NCI-H345 treated with DMSO at 0.1 percent for 48 hours (cell line): ENCODE results near the gene LIMCH1.

Experiments used
- DNase-seq: peaks from one replicate; lab custom pipeline; 2025; ENCODE audit not compliant: unreplicated experiment; lab: John Stamatoyannopoulos, UW

The LIMCH1 gene

GRCh38 chr4:41530741-41531140, 7.2 kb upstream of the LIMCH1 start:
- DNase-seq = no peak

GRCh38 chr4:41532336-41532735, 5.6 kb upstream of the LIMCH1 start:
- no peak for DNase-seq

GRCh38 chr4:41532882-41533281, 5.1 kb upstream of the LIMCH1 start:
- DNase-seq = no peak

- DNase-seq = no peak
These were observed 4.3 kb upstream of the LIMCH1 start for GRCh38 chr4:41533680-41534079.

- no peak for DNase-seq
These were observed 3.6 kb upstream of the LIMCH1 start for GRCh38 chr4:41534404-41534803.

GRCh38 chr4:41535911-41536371, 2.0 kb upstream of the LIMCH1 start:
- DNase-seq = no peak

- DNase-seq = no peak
These were observed 566 bp upstream of the LIMCH1 start for GRCh38 chr4:41537292-41537890.

- no peak for DNase-seq
These were observed 1.0 kb downstream of the LIMCH1 start for GRCh38 chr4:41538887-41539498.

- no peak for DNase-seq
These were observed 1.8 kb downstream of the LIMCH1 start for GRCh38 chr4:41539711-41540110.

- DNase-seq = no peak
These were observed 2.7 kb downstream of the LIMCH1 start for GRCh38 chr4:41540687-41541086.

GRCh38 chr4:41541687-41542094, 3.7 kb downstream of the LIMCH1 start:
- DNase-seq = no peak

- no peak for DNase-seq
These were observed 4.7 kb downstream of the LIMCH1 start for GRCh38 chr4:41542526-41543275.

GRCh38 chr4:41545238-41545637, 7.3 kb downstream of the LIMCH1 start:
- DNase-seq = no peak

- DNase-seq = no peak
These were observed 8.7 kb downstream of the LIMCH1 start for GRCh38 chr4:41546638-41547037.

GRCh38 chr4:41548305-41548880, 10.4 kb downstream of the LIMCH1 start:
- no peak for DNase-seq

- no peak for DNase-seq
These were observed 11.5 kb downstream of the LIMCH1 start for GRCh38 chr4:41549478-41549877.

GRCh38 chr4:41550308-41550707, 12.4 kb downstream of the LIMCH1 start:
- DNase-seq = no peak

GRCh38 chr4:41551536-41551935, 13.6 kb downstream of the LIMCH1 start:
- no peak for DNase-seq

- DNase-seq = no peak
These were observed 16.9 kb downstream of the LIMCH1 start for GRCh38 chr4:41554905-41555304.

- DNase-seq = no peak
These were observed 18.6 kb downstream of the LIMCH1 start for GRCh38 chr4:41556526-41556925.

GRCh38 chr4:41559940-41560516, 22.1 kb downstream of the LIMCH1 start:
- DNase-seq = no peak

GRCh38 chr4:41561244-41561643, 23.3 kb downstream of the LIMCH1 start:
- no peak for DNase-seq
